Measurements from ENCODE around the gene IRF1.

DNA sequence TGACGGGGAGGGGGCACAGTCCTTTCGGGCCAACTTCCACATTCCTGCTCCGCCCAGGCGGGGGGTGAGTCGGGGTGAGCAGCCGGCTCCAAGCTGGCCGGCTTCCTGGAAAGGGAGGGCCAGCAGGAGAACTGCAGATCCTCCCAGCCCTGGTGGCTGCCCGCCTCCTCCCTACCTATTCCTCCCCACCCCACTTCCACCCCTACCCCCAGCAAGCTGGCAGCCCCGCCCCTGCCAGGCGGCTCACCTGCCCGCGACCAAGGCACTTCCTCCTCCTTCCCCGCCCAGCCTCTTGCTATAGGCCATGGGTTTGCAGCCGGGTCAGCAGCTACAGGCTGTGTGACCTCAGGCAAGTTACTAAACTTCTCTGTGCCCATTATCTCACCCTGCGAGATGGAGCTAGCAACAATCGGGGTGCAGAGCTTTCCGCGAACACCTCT lies 5.6 kb upstream of the IRF1 start:
- TF ChIP-seq, protein P1, sequence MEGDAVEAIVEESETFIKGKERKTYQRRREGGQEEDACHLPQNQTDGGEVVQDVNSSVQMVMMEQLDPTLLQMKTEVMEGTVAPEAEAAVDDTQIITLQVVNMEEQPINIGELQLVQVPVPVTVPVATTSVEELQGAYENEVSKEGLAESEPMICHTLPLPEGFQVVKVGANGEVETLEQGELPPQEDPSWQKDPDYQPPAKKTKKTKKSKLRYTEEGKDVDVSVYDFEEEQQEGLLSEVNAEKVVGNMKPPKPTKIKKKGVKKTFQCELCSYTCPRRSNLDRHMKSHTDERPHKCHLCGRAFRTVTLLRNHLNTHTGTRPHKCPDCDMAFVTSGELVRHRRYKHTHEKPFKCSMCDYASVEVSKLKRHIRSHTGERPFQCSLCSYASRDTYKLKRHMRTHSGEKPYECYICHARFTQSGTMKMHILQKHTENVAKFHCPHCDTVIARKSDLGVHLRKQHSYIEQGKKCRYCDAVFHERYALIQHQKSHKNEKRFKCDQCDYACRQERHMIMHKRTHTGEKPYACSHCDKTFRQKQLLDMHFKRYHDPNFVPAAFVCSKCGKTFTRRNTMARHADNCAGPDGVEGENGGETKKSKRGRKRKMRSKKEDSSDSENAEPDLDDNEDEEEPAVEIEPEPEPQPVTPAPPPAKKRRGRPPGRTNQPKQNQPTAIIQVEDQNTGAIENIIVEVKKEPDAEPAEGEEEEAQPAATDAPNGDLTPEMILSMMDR (IDR thresholded peaks at IDR 0.05), result no peak
- no peak for TF ChIP-seq POLR2A (IDR thresholded peaks at IDR 0.05)
